HG03354 (cell line): Measurements from ENCODE around the gene LSM6.

Experiments used
- ATAC-seq: cut with Tn5 transposase; IDR thresholded peaks from one replicate; pipeline ENCODE4 v1.9.1; 2021; ENCODE audit warnings: mild to moderate bottlenecking; ENCODE audit not compliant: unreplicated experiment, poor library complexity, severe bottlenecking

The LSM6 gene

DNA sequence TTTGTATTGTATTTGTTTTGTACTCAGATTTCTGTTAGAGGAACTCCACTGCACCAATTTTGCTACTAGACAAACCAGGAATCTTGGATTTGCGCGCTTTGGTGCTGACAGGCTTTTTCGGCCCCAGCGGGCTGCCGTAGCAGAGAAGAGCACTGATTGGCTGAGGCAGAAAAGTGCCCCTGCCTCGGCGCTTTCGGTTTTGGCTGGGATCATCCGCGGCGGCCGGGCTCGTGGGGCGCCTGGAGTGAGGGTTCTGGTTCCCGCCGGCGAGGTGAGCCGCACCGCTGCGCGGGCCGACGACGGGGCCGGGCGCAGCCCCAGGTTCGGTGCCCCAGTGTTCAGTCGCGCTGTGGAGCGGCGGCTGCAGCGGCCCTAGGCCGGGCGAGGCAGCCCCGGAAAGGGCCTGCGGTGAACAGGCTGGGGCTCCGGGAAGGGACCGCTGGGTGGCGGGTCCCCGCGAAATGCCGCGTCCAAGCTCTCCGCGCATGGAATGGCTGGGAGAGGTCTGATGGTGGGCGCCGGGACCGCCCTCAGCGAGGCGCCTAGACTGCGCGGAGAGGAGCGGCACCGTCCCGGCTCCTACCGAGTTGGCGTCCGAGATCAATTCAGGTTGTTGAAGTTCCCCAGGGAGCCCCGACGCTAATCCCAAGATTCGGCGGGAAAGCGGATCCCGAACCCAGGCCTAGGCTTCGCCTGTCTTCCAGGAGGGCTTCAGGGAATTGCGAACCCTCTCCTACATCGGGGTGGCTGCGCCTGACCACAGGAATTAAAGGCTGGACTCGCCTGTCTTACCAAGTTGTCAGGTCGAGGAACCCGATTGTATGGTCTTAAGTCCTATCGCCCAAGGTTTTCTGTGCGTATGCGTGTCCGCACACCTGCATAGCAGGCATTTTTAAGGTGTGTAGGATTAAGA is at the start of gene LSM6:
Gene LSM6, plus strand, starts transcription at position 178 of the 913 bp plus-strand sequence. CDS start 7,204 bp downstream, outside the sequence.
- peak; percentile 92 for ATAC-seq

DNA sequence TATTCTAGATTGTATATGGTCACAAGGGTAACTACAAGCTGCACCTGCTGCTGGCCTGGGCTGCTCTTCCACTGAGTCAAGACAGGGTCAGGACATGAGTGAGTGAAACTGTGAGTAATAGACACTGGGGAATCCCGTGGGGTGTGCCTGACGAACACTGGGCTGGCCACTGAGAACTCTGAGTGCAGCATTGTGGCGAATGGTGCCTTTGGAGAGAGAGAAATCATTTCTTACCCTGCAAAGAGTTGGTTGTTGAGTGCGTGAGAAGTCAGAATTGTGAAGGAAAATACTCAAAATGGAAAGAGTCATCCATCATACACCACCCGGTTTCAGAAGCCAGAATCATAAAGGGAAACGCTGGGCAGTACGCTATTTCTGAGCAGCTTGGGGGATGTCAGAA is 43.1 kb upstream of the LSM6 start:
- ATAC-seq, result peak; percentile 99

DNA sequence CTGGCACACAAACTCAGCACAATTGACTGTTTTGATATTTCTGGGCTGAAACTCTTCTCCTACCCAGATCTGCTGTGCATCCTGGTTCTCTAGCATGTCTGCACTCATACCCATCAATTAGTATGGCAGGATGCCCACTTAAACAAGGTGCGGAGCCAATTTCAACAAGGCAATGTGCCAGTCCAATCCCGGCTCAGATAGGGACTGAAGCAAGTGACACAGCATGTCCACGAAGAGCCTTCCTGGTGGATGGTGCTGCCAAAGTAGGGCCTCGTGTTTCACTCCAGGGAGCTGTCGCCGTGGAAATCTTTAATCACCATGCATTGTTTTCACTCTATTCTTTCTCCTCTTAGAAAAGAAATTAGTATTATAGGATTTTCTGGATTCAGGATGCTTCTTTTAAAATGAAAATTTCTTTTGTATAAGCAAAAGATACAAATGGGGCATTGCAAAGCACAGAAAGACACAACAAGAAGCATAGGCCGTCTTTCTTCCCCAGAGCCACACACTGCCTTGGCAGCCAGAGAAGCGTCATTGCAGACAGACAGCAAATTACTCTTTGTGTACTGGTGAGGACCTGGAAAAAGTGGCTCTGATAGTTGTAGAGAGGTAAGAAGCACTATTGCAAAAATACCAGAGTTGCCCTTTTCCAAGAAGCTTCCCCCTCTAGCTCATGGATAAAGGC is 40.6 kb upstream of the LSM6 start:
- ATAC-seq, result no peak

DNA sequence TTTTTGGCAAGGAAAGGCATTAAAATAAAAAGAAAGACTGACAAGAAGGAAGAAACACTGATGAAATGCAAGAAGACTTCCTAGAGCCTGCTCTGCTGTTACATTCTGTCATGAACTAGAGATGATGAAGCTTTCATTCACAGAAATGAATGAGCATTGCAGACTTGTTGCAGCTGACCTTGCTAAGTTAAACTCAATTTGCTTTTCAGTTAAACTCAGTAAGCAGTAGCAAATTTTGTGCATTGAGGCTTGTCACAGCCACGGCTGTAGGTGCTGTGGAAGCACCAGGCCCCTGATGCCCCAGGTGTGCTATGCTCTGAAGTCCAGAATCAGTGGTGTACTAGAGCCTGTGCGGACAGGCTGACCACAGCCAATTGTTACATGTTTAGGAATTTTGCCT is 39.6 kb upstream of the LSM6 start:
- no peak for ATAC-seq

DNA sequence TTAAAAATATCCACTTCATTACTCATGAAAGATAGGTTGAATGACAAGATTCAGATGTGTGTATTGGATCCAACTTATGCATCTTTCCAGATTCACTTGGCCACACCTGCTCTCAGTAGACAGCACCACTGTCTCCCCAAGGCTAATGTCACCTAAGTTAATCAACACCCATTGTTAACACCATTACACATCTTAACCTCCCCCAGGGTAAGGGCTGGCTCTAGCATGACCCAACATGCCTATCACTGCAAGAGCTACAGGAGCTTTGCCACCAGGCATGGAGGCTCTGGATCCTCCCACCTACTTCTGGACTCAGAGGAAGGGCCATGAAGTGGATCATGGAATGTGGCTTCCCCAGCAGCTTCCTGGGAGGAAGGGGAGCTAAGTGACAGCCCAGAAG is 32.8 kb upstream of the LSM6 start:
- ATAC-seq, result peak; percentile 77

DNA sequence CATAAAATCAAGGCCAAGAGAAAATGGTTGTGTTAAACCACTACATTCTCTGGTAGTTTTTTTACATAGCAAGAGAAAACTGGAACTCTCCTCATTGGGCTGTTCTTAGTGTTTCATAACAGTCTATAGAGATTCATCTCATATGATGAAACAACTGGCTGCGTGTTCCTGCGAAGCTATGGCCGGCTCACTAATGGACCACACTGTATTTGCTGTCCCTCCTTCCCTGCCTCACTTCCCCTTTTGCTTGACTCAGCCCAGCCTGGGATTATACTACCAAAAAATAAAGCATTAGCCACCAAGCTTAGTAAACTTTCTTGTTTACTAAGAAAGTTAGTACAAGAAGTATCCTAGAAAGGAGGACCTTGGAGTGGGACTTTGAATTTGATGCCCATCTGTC is 31.6 kb upstream of the LSM6 start:
- ATAC-seq, result no peak

DNA sequence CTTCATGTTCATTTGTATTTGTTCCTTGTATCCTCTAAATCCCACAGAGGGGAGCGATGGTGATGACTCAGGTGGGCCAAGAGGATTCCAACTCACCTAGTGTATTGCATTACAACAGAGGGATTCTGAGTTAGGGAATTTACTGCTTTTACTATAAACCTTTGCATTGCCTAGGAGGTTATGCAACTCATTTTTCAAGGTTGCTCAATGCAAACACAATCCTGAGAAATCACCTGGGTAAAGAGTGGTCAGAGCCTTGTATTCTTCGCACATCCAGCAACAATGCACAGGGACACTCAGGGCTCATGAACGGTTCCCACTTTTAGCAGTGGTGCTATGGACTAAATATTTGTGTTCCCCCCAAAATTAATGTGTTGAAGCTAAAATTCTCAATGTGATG is 28.6 kb upstream of the LSM6 start:
- ATAC-seq, result no peak

DNA sequence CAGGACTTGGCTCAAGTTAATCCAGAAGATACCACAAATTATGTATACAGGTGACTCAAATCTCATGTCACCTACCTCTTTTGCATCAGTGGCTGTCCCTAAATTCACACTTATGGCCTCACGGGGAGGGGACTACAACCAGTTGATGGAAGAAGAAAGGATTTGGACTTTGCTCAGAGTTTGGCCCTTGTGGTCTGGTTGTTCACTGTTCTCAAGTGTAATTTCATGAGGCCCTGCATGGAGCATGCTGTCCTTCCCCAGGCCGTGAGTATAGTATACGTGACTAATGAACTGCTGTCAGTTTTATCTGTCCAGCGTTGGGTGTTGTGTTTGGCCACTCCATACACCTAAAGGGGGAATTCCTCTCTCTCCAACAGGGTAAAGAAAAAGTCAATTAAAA is 27.5 kb upstream of the LSM6 start:
- ATAC-seq, result no peak

DNA sequence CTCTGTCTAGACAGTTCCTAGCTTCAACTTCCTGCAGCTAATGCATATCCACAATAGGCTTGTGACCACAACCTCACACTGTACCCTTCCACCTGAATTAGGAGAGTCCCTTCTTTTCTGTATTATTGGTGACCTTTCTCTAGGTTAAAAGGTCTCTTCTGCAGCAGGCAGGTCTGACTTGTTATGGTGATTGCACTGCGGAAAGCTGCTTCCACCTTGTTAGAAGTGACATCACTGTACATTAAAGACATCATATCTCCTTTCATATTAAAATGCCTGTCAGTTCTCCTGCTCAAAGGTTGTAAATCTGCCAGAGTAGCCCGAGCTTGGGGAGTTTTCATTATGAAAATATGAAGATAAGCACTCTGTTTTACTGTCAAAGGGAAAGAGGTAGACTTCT is 21.5 kb upstream of the LSM6 start:
- ATAC-seq, result no peak

DNA sequence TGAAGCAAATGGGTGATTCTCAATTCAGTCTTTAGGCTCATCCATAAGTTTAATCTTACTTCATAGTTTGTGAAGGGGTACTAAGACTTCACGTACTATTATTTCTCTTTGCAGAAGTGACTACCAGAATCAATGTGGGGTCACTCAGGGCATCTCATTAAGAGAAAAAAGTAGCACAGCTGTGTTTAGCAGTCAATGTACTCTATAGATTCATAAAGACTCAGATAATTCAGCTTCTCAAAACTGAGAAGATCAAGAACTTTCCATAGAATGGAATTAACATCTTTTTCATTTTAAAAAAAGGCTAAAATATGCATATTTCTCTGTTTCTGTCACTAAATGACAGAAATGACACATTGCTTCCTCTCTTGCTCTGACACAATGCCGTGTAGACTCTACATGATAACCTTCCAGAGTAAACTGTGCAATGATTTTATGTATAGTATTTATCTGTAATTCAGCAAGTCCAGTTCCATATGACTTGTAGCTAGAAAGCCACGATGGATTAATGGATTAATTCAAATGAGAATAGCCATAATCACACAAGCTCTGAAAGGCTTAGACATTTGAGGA is 20.3 kb upstream of the LSM6 start:
- ATAC-seq, result peak; percentile 34

DNA sequence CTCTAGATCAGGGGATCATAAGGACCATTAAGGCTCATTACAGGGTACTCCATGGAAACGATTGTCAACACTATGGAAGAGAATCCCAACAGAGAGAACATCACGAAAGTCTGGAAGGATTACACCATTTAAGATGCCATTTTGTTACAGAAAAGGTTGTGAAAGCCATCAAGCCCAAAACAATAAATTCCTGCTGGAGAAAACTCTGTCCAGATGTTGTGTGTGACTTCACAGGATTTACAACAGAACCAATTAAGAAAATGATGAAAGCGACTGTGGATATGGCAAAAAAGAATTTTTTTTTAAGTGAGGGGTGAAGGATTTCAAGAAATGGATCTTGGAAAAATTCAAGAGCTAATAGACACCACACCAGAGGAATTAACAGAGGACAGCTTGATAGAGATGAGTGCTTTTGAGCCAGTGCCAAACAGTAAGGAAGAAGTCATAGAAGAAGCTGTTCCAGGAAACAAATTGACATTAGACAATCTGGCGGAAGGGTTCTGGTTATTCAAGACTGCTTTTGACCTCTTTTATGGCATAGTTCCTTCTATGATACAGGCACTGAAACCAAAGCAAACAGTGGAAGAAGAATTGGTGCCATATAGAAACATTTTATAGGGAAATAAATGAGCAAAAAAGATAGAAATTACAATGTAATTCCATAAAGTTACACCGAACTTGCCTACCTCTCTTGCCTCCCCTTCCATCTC is 17.3 kb upstream of the LSM6 start:
- no peak for ATAC-seq

DNA sequence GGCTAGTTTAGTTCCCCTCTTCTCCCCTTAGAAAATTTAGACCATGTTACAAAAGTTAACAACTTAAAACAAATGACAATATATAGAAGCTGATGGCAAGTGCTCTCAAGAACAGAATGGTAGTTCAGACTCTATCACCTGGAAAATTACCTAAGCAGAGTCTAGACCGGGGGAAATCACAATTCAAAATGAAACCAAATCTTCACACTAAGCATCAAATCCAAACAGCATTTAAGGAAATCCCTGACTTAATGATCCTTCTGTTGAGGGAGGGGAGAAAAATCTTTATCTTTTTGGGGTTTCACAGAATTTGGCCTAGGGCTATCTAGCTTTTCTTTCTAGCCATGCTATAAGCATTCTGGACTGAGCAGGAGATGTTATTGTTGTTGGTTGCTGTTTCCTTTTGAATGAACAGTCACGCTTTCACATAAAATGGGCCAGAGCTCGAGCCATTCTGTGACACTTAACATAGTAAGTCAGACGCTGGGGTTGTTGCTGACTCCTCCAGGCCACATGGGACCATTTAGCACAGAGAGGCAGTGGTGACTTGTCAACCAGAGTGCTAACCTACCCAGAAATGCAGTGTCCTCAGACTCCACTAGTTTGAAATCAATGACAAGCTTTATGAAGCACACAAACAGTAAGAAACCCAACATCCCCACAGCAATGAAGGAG is 16.0 kb upstream of the LSM6 start:
- ATAC-seq, result peak; percentile 74

DNA sequence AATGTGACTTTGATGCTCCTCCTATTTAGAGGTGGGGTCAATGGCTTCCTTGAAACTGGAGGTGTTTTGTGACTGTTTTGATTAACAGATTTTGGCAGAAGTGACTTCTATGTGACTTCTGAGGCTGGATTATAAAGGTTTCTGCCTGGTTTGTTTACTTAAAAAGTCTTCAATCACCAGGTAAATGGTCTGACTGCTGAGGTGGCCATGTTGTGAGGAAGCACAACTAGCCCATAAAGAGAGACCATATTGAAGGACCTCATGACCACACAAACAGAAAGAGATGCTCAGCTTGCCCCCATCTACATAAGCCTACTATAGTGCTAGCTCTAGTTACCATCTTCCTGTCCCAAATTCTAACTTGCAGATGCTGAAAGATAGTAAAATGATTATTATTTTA is 14.3 kb upstream of the LSM6 start:
- no peak for ATAC-seq

DNA sequence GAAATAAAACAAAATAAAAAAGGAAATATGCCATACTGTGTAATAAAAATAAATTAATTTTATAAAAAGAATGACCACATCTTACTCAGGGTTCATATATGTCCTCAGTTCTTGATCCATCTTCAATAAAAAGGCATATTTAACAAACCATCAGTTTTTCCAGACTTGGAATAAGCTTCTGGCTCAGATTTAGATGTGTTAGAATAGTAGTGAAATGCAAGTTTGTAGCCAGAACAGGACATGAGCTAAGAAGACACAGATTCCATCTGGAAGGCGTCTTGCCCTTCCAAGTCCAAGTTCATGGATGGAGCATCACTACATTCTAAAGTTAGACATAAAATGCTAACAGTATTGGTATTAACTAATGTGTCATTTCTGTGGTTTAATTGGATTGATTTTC is 10.3 kb upstream of the LSM6 start:
- ATAC-seq, result no peak

DNA sequence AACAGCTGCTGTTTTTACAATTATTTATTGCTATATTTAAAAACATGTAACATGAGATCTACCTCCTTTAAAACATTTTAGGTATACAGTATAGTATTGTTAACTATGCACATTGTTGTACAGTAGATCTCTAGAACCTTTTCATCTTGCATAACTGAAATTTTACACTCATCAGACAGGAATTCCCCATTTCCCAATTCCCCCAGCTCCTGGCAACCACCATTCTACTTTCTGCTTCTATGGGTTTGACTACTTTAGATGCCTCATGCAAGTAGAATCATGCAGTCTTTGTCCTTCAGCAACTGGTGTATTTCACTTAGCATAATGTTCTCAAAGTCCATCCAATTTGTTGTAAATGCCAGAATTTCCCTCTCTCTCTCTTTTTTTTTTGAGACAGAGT is 9.7 kb upstream of the LSM6 start:
- ATAC-seq, result no peak

DNA sequence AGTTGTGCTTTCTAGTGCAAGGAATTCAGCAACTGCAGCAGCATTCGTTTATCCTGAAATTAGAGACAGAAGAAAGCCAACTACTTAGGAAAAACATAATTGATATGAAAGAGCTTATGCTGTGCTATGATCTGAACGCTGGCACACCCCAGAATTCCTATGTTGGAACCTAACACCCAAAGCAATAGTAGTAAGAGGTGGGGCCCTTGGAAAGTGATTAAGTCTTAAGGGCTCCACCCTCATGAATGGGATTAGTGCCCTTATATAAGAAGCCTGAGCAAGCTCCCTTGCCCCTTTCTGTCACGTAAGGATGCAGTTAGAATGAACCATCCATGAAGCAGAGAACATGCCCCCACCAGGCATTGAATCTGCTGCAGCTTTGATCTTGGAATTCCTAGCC is 5.4 kb upstream of the LSM6 start:
- ATAC-seq, result no peak

DNA sequence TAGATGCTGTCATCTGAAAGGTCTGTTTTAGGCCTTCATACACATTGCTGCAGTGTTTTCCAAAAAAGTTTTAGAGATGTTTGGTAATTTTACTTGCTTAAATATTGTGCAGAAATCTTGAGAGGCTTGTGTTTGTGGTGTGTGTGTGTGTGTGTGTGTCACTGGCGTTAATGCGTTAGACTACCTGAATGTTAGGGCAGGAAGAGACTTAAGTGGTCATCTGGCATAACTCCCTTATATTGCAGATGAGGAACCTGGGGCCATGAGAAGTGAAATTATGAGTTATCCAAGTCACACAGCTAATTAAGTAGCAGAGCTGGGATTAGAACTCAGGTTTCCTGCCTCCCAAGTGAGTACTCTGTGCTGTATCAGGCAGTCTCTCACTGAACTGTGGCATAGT is 1.4 kb downstream of the LSM6 start:
- no peak for ATAC-seq

DNA sequence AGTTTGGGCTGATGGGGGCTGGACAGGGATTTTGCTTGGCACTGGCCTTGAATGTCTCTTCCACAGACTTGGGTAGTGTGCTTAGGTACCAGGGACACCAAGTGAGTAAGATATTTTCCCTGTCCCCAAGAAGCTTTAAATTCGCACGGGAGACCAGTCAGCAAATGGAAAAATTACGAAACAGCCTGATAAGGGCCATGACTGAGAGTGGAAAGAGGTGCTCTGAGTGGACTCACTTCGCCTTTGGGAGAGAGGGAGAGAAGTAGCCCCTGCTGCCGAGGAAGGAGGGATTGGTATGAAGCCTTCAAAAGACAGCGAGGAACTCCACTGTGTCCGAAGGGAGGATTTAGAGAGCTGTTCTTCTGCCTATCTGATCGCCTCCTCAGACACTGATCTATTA is 2.6 kb downstream of the LSM6 start:
- no peak for ATAC-seq

DNA sequence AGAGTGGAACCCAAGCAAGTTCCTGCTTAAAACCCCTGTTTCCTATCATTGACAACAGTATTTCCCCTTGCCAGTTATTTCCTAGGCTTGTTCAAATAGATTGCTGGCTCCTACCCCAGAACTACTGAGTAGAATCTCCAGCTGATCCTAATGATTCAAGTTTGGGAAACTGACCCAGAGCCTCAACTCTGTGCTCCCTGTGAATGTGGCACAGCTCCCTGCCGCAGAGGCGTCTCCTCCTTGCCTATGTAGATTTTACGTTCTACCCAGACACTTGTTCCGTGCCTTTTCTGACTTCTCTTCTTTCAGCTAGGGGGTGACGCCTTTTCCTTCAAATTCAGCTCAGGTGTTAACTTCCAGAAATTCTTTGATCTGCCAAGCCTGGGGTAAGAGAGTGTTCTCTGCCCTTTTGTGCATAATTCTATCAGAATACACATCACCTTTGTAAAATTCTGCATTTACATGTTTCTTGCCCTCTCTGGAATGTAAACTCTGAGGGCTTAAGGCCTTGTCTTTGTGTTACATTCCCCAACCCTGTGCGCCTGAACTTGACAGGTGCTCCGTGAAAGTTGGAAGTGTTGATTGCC is 4.4 kb downstream of the LSM6 start:
- no peak for ATAC-seq
